GM21619 (cell line): Measurements from ENCODE around the gene EDARADD.
"Not testable (repeated sequence)": the region's sequence is repeated elsewhere in the genome, so short reads cannot be mapped to it uniquely, and the experiment has no call there.

Source experiments
- ATAC-seq: cut with Tn5 transposase; IDR thresholded peaks from one replicate; pipeline ENCODE4 v1.9.1; 2021; ENCODE audit not compliant: unreplicated experiment

Gene EDARADD

GRCh38 chr1:236393681-236394481, at the start of gene EDARADD:
Gene EDARADD (plus strand): TSS chr1:236394286. CDS start chr1:236394445, 159 bp downstream.
- no peak for ATAC-seq

GRCh38 chr1:236345728-236346127, 48.4 kb upstream of the EDARADD start:
- no peak for ATAC-seq

- no peak for ATAC-seq
Measured at GRCh38 chr1:236348071-236348470, 46.0 kb upstream of the EDARADD start.

- no peak for ATAC-seq
Measured at GRCh38 chr1:236350308-236350707, 43.8 kb upstream of the EDARADD start.

GRCh38 chr1:236351875-236352573, 42.1 kb upstream of the EDARADD start:
- ATAC-seq: no peak

GRCh38 chr1:236352747-236353146, 41.3 kb upstream of the EDARADD start:
- not testable (repeated sequence) for ATAC-seq

GRCh38 chr1:236353813-236354212, 40.3 kb upstream of the EDARADD start:
- ATAC-seq: no peak

- no peak for ATAC-seq
Measured at GRCh38 chr1:236354330-236355147, 39.5 kb upstream of the EDARADD start.

GRCh38 chr1:236356141-236356540, 37.9 kb upstream of the EDARADD start:
- ATAC-seq: no peak

- ATAC-seq: no peak
Measured at GRCh38 chr1:236361909-236362590, 32.0 kb upstream of the EDARADD start.

- ATAC-seq: no peak
Measured at GRCh38 chr1:236363237-236363636, 30.8 kb upstream of the EDARADD start.

GRCh38 chr1:236365999-236366570, 28.0 kb upstream of the EDARADD start:
- no peak for ATAC-seq

GRCh38 chr1:236366681-236367080, 27.4 kb upstream of the EDARADD start:
- ATAC-seq: not testable (repeated sequence)

GRCh38 chr1:236370420-236370819, 23.7 kb upstream of the EDARADD start:
- ATAC-seq: no peak

- ATAC-seq: no peak
Measured at GRCh38 chr1:236371083-236371482, 23.0 kb upstream of the EDARADD start.

- no peak for ATAC-seq
Measured at GRCh38 chr1:236377832-236378535, 16.1 kb upstream of the EDARADD start.

- ATAC-seq: no peak
Measured at GRCh38 chr1:236381565-236382158, 12.4 kb upstream of the EDARADD start.

- ATAC-seq: no peak
Measured at GRCh38 chr1:236388332-236388731, 5.8 kb upstream of the EDARADD start.

GRCh38 chr1:236389253-236389652, 4.8 kb upstream of the EDARADD start:
- no peak for ATAC-seq
